GM12875 (cell line): ENCODE results near the gene TBXA2R.

Source experiments
- H3K4me3 ChIP-seq: one replicate; pipeline ENCODE4 v1.5.1; 2011; ENCODE audit warnings: low read depth, low read length, control low read depth
- CTCF ChIP-seq: IDR thresholded peaks from 2 replicates; pipeline ENCODE4 v1.5.1; 2011; ENCODE audit warnings: low read depth, mild to moderate bottlenecking, control low read depth, inconsistent platforms, low read length, moderate library complexity, borderline replicate concordance; ENCODE audit not compliant: insufficient read depth

The TBXA2R gene

DNA sequence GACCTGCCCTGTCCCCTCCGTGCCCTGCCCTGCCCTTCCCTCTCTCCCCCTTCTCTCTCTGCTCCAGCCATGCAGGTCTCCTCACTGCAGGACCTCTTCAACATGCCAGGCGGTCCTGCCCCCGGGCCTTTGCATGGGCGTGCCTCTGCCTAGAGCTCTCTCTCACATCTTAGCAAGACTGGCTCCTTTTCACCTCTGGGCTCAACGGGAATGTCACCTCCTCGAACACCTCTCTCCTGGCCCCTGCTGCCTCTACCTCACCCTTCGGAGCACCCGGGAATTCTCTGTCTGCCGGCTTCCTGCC is 54.9 kb downstream of the TBXA2R start:
- TF ChIP-seq CTCF: no peak
- no peak overlapping the region for H3K4me3 ChIP-seq

- H3K4me3 ChIP-seq: no peak overlapping the region
- no peak for TF ChIP-seq CTCF
These were observed 55.5 kb downstream of the TBXA2R start for GRCh38 chr19:3550947-3551791.

DNA sequence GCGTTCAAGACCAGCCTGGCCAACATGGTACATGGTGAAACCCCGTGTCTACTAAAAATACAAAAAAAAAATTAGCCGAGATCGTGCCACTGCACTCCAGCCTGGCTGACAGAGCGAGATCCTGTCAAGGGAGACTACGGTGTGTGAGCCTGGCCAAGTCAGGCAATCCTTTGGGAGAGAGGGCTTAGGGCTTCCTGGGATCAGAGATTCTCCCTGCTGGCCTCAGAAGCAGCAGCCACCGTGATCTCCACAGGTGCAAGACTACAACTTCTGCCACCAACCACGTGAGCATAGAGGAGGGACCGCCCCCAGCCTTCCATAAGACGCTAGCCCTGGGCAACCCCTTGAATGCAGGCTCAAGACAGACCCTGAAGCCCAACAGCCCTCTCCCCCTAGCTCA is 56.9 kb downstream of the TBXA2R start:
- H3K4me3 ChIP-seq: no peak overlapping the region
- TF ChIP-seq CTCF: no peak

- no peak overlapping the region for H3K4me3 ChIP-seq
- TF ChIP-seq CTCF: no peak
These were observed 58.1 kb downstream of the TBXA2R start for GRCh38 chr19:3548606-3549005.

DNA sequence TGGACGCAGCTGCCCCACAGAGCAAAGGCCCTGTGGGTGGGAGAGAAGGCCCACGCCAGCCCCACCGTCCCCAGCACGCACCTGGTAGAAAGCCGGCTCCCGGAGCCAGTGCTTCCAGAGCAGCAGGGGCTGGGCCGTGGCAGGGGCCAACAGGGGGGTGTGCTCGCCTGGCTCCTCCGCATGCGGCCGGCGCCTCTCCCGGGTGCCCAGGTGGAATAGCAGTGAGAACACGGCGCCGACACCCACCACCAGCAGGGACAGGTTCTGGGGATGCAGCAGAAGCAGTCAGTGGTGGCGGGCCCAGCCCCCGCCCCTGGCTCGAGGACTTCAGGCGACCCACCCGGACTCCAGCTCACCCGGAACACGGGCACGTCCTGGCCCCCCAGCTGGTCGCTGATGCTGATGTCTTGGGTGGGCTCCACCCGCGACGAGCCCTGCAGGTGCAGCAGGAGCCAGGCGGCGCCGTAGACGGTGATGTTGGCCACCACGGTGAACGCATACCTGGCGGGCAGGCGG is 58.9 kb downstream of the TBXA2R start:
- TF ChIP-seq CTCF: no peak
- no peak overlapping the region for H3K4me3 ChIP-seq

DNA sequence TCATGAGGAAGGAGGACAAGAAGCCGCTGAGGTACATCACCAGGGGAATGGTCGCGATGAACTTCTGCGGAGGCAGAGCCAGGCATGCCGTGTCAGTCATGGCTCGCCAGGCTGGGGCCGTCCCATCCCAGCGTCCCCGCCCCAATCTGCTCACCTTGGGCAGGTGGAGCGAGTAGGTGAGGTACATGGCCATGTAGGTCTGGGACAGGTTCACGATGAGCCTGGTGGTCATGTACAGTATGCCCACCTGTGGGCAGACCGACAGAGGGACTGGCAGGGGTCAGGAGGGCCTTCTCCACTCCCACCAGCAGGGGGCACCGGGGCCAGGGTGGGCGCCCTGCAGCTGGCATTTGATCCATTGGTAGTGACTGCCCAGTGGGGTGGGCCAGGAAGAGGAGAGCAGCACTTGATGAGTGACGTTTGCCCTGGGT is 59.4 kb downstream of the TBXA2R start:
- TF ChIP-seq CTCF: peak; percentile 86
- no peak overlapping the region for H3K4me3 ChIP-seq

DNA sequence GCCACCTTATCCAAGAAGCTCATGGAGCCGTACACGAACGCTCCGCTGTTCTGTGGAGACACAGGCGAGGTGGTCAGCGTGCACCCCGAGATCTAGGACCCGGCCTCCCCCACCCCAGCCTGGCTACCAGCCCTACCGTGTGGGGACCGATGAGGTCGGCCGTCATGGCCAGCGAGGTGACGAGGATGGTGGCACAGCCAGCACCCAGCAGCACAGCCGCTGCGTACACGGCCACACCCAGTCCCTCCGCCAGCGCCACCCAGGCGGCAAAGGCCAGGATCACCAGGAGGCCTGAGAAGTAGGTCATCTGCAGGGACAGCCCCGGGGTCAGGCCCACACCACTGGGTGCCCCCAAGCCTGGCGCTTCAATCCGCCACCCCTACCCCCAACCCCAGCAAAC is 60.6 kb downstream of the TBXA2R start:
- no peak for TF ChIP-seq CTCF
- no peak overlapping the region for H3K4me3 ChIP-seq
